A673 (cell line): ENCODE data around the gene SAT2. TPM values are rescaled to one million over a fixed set of nuclear protein-coding genes. Genes with fewer than 3 reads are reported as not detected.

Source experiments
- BruUV-seq: library from RNA; stranded (reverse); fragments of 400-500 nt; replicated peaks from 2 replicates; lab custom pipeline; 2021; lab: Mats Ljungman, UMichigan
- CTCF ChIA-PET: fragments of 300-600 bp; sonication (Branson Sonifier 250); formaldehyde crosslinking; loops from one replicate; lab custom pipeline; 2022; ENCODE audit warnings: antibody characterized with exemption; lab: Charles Lee
- POLR2A ChIA-PET: fragments of 300-600 bp; sonication (Branson Sonifier 250); formaldehyde crosslinking; loops from one replicate; lab custom pipeline; 2022; ENCODE audit warnings: antibody characterized with exemption; ENCODE audit not compliant: low non-redundant PET; lab: Charles Lee
- DNase-seq: peaks from one replicate; pipeline ENCODE4 v3.0.0-alpha.2; 2015; ENCODE audit warnings: low spot score
- H3K27ac ChIP-seq: fragments of 200-600 bp; sonication (generic); 2 replicates; pipeline ENCODE4 v1.5.1; 2016; ENCODE audit warnings: mixed run types, low read depth, mild to moderate bottlenecking, mixed read lengths, antibody characterized with exemption, low read length; ENCODE audit not compliant: poor library complexity, severe bottlenecking
- H3K27me3 ChIP-seq: fragments of 200-600 bp; sonication (generic); replicated peaks from 2 replicates; pipeline ENCODE4 v1.6.1; 2017; ENCODE audit warnings: mixed run types, low read depth, mild to moderate bottlenecking, mixed read lengths, antibody characterized with exemption, low read length; ENCODE audit not compliant: insufficient read depth, poor library complexity
- H3K36me3 ChIP-seq: fragments of 200-600 bp; sonication (generic); 2 replicates; pipeline ENCODE4 v1.6.1; 2016; ENCODE audit warnings: mixed run types, mild to moderate bottlenecking, mixed read lengths, antibody characterized with exemption, low read length; ENCODE audit not compliant: insufficient read depth, poor library complexity, severe bottlenecking
- H3K4me1 ChIP-seq: fragments of 200-600 bp; sonication (generic); 2 replicates; pipeline ENCODE4 v1.6.1; 2017; ENCODE audit warnings: mixed run types, mild to moderate bottlenecking, mixed read lengths, antibody characterized with exemption, low read length; ENCODE audit not compliant: insufficient read depth, poor library complexity, severe bottlenecking
- H3K4me3 ChIP-seq: fragments of 200-600 bp; sonication (generic); 2 replicates; pipeline ENCODE4 v1.5.1; 2016; ENCODE audit warnings: low read depth, mixed run types, mild to moderate bottlenecking, mixed read lengths, low read length; ENCODE audit not compliant: poor library complexity, severe bottlenecking
- H3K9me3 ChIP-seq: fragments of 200-600 bp; sonication (generic); 2 replicates; pipeline ENCODE4 v1.6.1; 2016; ENCODE audit warnings: mixed run types, low read depth, mild to moderate bottlenecking, mixed read lengths, antibody characterized with exemption, low read length; ENCODE audit not compliant: poor library complexity, severe bottlenecking
- CTCF ChIP-seq: fragments of 300-800, 200-600 bp; sonication (generic); conservative IDR thresholded peaks from 2 replicates; pipeline ENCODE4 v1.5.1; 2017; ENCODE audit warnings: low read depth, mild to moderate bottlenecking, antibody characterized with exemption, low read length, moderate library complexity, mixed read lengths
- EZH2 ChIP-seq: fragments of 200-600 bp; sonication (generic); IDR thresholded peaks from 2 replicates; pipeline ENCODE4 v1.6.1; 2017; ENCODE audit warnings: borderline replicate concordance, low read depth, mild to moderate bottlenecking, mixed read lengths, antibody characterized with exemption, low read length; ENCODE audit not compliant: poor library complexity, severe bottlenecking
- intact Hi-C: fragments of 100-400 bp; cut with micrococcal nuclease; formaldehyde crosslinking; loops from one replicate; pipeline ENCODE4 v1.10.0; 2022; ENCODE audit not compliant: unreplicated experiment
- total RNA-seq: library from RNA; stranded (reverse); gene quantifications from 2 replicates; pipeline ENCODE4 v1.2.3, GENCODE V29; 2021

The SAT2 gene
- total RNA-seq, 1 experiment from 2014 or later, result 61.7 TPM

GRCh38 chr17:7650509-7651096 lies 23.0 kb upstream of the SAT2 start, which contains the start of gene ATP1B2:
TSS of gene ATP1B2 (plus strand) at chr17:7650926. CDS start at chr17:7651519, 593 bp downstream.
- H3K4me3 ChIP-seq, result peak within 1 kb of the TSS; percentile 66
- no peak for TF ChIP-seq EZH2
- no peak for TF ChIP-seq CTCF
- CTCF ChIA-PET, result interaction anchor here (0.5 to 1.3 kb wide), 5 partner anchors 22 to 185 kb away, joined by 3 to 7 read pairs (median 5); no protein-coding TSS in a partner anchor
- intact Hi-C loops, result no loop called here
- H3K9me3 ChIP-seq, result no peaks in the 10 kb centered on the region
- no TSS peak for BruUV-seq
- no peak within 1 kb of the TSS for H3K27ac ChIP-seq
- H3K27me3 ChIP-seq, result peaks cover 14% of the 10 kb centered on the region
- peak; percentile 84 for DNase-seq
- H3K36me3 ChIP-seq, result no peaks in the 10 kb centered on the region
- POLR2A ChIA-PET, result interaction anchor here (0.6 to 1.1 kb wide), 7 partner anchors 9 to 209 kb away, joined by 3 to 10 read pairs (median 4); partner anchors contain the start of genes NAA38 and SAT2
- H3K4me1 ChIP-seq, result no peaks in the 10 kb centered on the region

- ChIA-PET POLR2A (no interaction called here), CTCF (interaction anchor here (0.7 kb wide), 1 partner anchor 47 kb away, joined by 9 read pairs; no protein-coding TSS in a partner anchor)
- no peak for DNase-seq
- Histone ChIP-seq H3K27me3 (peaks cover 6% of the 10 kb centered on the region), H3K36me3 (no peaks in the 10 kb centered on the region), H3K4me1 (no peaks in the 10 kb centered on the region), H3K9me3 (no peaks in the 10 kb centered on the region), H3K27ac (no peak overlapping the region), H3K4me3 (no peak overlapping the region)
- TF ChIP-seq EZH2 (no peak), CTCF (no peak)
- intact Hi-C loops, result no loop called here
- no TSS peak for BruUV-seq
Observed at GRCh38 chr17:7647018-7647417, 19.4 kb upstream of the SAT2 start.

GRCh38 chr17:7646457-7646856 lies 18.8 kb upstream of the SAT2 start:
- no peak for DNase-seq
- BruUV-seq, result no TSS peak
- no peaks in the 10 kb centered on the region for H3K36me3 ChIP-seq
- no peak overlapping the region for H3K27ac ChIP-seq
- H3K27me3 ChIP-seq, result peaks cover under 1% of the 10 kb centered on the region
- H3K4me3 ChIP-seq, result no peak overlapping the region
- no peaks in the 10 kb centered on the region for H3K9me3 ChIP-seq
- H3K4me1 ChIP-seq, result no peaks in the 10 kb centered on the region
- POLR2A ChIA-PET, result no interaction called here
- TF ChIP-seq CTCF, result no peak
- CTCF ChIA-PET, result interaction anchor here (0.7 kb wide), 1 partner anchor 48 kb away, joined by 9 read pairs; no protein-coding TSS in a partner anchor
- intact Hi-C loops, result no loop called here
